NT2/D1 (cell line): ENCODE measurements around the gene VTI1A.

Source experiments
- SUZ12 ChIP-seq: IDR thresholded peaks from 2 replicates; pipeline ENCODE4 v1.6.1; 2011; ENCODE audit not compliant: insufficient read length, insufficient read depth; ENCODE audit errors: extremely low read depth
- YY1 ChIP-seq: IDR thresholded peaks from 2 replicates; pipeline ENCODE4 v1.6.1; 2011; ENCODE audit not compliant: insufficient read length, insufficient read depth
- ZNF274 ChIP-seq: IDR thresholded peaks from 2 replicates; pipeline ENCODE4 v1.6.1; 2011; ENCODE audit warnings: mild to moderate bottlenecking, low read depth, low read length

DNA sequence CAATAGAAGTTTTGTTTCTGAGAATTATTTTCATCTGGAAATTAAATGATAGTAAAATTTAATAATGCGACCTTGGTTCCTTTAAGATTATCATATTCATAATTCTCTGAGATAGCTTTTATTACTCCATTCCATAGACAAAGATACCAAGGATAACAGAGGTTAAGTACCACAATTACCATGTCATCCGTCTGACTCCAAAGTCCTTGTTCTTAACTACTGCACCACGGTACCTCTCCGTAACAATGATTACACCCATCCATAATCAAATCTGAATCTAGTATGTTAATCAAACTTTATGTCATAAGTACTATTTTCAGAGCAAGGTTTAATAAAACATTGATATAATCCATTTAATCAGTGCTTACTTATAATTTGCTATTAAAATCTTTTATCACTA is 8.7 kb upstream of the VTI1A start:
- no peak for TF ChIP-seq ZNF274
- TF ChIP-seq YY1 = no peak
- no peak for TF ChIP-seq SUZ12
